ENCODE results near the gene CAT.
A peak's percentile ranks its signal among the peaks of the same experiment; 100 is the strongest.

The CAT gene

DNA sequence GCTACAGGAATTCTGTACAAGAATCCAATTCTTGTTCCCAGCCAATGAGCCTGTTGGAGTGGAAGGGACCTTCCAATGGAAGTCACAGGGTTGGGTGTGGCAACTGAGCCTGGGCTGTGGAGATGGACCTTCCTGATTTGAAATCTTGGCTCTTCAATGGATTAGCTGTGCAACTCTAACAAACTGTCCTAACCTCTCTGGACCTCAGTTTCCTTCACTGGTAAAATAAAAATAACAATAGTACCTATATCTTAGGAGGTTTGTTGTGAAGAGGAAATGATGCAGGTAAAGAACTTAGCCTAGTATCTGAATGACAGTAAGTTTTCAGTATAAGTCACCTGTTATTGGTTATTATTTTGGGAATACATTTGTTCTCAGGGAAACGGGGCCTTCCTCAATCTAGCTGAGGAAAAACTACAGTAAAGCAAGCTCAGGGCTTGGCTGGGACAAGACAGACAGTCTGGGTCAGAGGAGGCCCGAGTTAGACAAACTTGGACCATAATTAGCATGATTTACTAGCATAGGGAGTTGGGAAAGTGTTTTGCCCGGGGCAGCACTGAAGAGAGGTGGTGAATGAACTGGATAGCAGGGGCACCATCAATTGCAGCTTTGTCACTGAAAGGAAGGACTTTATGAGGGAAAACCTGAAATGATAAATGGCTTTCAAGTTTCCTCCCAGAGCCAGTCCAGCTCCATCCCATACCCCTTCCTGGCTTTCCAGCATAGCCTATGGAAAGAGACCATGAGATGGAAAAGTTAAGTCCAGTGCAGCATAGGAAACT is 61.2 kb downstream of the CAT start:
- DNase-seq, result no peak

DNA sequence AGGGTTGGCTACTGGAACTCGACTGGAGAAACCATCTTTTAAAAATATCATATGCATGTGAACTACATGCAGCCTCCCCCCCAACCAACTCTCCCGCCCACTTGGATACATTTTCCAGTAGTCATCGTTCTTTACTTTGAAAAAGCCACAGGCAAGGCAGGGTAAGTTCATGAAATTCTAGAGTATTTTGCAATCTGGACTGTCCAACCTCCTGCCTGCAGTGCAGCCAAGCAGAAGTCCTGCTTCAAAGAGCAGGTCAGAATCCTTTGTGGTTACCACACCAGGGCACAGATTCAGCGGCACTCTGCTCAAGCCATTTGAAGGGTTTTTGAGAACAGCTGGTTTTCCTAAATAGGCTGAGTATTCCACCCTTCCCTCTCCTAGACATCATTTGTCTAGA is 62.8 kb downstream of the CAT start:
- DNase-seq, result no peak

GRCh38 chr11:34501949-34502348 is 63.2 kb downstream of the CAT start:
- DNase-seq, result no peak

GRCh38 chr11:34502949-34503348 is 64.2 kb downstream of the CAT start:
- DNase-seq, result no peak

GRCh38 chr11:34505874-34506273 is 67.1 kb downstream of the CAT start:
- no peak for DNase-seq

DNA sequence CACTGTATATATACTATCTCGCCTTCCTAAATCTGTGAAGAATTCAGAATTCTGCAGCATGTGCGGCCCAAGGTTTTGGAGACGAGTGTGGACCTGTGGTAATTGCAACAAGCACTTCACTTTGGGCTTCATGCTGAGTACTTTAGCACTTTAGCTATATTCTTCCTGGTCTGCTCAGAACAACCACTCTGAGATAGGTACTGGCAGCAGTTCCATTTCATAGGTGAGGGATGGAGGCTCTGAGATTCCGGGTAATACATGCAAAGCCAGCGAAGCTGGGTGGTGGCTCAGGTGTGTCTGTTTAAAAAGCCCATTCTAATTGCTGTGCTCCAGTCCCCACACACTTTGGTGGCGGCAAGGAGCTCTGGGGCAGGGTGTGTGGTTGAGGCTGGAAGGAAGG is 68.4 kb downstream of the CAT start:
- no peak for DNase-seq

DNA sequence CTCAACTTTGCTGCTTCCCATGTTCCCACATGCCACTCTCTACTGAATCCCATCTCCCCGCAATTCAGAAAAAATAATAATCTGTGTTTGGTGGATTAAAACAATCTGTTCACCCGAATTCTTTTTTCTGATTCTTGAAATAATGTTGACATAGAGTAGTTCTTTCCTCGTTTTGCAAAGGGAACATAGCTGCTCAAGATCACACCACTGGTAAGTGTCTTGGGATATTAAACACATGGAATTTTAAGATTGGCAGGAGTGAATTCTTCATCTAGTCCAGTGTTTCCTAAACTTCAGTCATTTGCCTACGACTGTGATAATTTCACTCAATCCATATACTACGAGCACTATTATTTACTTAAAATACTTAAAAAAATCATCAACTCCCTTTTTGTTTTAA is 68.9 kb downstream of the CAT start:
- no peak for DNase-seq

DNA sequence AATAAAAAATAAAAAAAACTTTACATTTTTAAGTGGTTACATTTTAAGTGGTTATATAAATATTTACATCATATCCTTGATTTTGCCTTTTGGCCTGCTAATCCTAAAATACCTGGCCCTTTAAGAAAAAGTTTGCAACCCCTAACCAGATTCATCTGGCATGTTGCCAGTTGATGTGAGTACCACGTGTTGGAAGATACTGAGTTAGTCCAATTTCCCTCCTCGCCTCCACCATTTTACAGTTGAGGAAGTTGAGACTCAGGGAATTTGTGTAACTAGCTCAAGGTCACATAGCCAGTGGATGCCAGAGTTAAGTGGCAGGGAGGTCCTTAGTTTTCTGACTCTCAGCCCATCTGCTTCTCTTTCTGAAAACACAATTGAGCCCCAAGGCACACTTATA is 69.8 kb downstream of the CAT start:
- DNase-seq, result no peak

DNA sequence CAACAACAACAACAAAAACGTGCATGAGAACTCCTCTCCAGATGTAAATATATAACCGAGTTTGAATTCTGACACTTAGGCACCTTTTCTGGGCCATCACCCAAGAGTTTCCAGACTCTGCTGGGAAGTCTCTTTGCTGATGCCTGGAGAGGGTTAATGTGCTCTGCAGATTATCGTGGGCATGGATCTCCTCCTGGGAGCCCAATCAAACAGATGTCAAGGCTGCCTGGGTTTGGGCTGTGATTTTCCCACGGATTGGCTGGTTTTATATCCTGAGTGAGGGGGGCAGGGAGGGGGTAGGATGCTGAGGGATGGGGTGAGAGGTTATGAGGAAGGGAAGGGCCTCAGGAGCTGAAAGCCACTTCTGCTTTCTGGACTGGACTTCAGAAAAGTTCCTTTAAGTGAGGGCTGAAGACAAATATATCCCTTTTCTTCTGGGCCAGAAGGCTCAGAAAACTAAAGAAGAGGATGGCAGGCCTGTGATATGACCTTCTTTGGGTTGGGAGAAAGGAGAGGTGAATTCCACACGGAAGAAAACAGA is 70.7 kb downstream of the CAT start:
- no peak for DNase-seq

GRCh38 chr11:34510218-34510617 is 71.5 kb downstream of the CAT start:
- no peak for DNase-seq

GRCh38 chr11:34510673-34511072 is 71.9 kb downstream of the CAT start:
- DNase-seq, result no peak

DNA sequence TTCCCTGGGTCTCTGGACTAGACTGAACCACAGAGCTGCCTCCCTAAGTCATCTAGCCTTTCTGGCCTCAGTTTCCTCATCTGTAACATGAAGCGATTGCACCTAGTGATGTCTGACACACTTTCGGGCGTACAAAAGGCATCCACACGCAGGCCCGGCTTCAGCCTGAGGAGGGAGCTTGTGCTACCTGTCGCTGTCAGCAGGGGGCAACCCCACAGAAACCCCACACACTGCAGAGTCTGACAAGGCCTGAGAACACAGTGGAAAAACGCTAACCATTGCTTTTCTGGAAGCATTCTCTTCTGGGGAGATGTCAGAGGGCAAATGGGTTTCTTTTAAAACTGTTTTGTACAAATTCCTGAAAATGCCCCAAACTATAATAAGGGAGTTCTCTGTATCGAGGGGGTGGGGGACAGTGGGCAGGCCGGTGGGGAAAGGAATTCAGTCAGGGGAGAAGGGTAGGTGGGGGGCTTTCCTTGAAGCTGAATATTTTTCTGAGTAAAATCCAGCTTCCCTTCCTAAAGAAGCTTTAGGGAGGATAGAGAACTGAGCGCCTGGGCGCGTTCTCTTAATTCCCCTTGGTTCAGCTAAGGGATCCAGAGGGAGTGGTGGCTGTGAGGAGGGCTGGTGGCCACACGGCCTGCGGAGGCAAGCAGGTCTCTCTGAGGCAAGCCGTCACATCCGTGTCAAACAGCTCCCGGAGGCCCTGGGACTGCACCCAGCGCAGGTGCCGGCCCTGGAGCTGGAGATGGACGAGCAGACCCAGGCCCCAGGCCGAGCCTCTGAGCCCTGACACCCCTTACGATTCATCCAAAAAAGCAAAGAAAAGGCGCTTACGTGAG is 74.3 kb downstream of the CAT start:
- DNase-seq, result peak in 2 of 4 experiments; percentile 12 to 40

GRCh38 chr11:34513682-34514449 is 75.1 kb downstream of the CAT start, which contains the start of gene ELF5:
TSS of gene ELF5 (minus strand) at chr11:34513794. CDS start at chr11:34505749, 8,045 bp downstream.
- no peak for DNase-seq

DNA sequence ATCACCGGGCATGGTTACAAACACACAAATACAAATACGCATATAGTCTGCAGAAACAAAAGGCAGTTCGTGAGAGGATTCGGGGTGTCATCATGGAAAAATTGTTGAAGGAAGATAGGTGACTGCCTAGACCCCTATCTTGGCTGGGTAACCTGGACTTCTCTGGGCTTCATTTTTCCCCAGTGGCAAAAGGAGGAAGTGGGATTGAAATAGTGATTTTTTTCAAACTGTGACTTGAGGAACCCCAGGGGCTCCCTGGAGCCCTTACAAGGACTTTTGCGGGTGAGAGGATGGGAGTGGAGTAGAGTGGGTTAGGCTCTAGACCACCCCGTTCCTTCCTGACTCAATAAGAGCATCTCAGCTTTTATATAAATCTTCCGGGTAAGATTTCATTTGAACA is 75.9 kb downstream of the CAT start:
- no peak for DNase-seq

DNA sequence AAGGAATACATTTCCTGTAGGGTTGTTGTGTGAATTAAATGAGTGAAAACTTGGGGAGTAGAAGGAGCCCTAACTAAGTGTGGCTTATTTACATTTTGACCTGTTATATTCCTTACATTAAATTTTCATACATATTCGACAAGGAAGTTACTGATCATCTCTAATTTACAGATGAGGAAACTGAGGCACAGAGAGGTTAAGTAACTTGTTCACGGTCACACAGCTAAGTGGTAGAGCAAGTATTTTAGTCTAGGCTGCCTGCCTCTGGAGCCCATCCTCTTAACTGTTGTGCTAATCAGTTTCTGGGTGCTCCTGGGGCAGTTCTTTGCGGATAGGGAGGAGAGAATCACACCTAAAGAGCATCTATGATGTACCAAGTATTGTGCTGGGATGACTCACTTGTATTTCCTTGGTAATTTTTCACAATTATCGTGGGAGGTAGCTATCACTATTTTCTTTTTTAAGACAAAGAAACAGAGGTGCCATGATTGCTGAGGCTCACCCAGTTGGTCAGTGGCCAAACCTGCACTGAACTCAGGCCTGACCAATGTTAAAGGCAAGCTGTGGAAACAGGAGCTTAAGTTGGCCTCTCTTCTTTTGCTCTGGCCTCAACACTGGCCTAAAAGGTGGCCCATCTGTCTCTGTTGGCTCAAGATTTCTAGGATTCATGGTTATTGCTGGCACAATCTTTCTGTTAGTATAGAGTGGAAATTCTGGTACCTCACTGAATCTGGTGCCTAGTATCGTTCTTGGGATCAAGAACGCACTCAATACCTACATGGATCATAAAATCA is 77.7 kb downstream of the CAT start:
- no peak for DNase-seq

GRCh38 chr11:34519595-34520235 is 81.0 kb downstream of the CAT start:
- DNase-seq, result no peak

DNA sequence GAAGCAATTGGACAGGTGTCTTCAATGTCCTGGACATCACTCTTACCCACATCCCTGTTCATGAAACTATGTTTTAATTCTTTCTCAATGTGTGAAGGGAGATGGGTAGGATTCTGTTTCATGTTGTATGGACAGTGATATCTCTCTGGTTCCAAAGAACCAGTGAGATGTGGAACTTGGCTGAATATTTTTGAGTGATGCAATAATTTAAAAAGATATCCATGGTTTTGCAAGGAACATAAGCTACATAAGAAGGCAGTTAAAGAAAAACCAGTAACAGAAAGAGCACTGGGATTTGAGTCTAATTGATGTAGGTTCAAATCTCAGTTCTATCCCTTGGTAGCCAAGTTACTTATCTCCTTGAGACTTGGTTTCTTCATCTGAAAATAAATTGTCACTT is 82.5 kb downstream of the CAT start:
- no peak for DNase-seq
